ENCODE data around the gene LMNA. TPM values are rescaled to one million over a fixed set of nuclear protein-coding genes. Genes with fewer than 3 reads are reported as not detected.
"Not testable (repeated sequence)": the region's sequence is repeated elsewhere in the genome, so short reads cannot be mapped to it uniquely, and the experiment has no call there.

The LMNA gene
- total RNA-seq, 1 donor from 2014 or later = 92.7 TPM

DNA sequence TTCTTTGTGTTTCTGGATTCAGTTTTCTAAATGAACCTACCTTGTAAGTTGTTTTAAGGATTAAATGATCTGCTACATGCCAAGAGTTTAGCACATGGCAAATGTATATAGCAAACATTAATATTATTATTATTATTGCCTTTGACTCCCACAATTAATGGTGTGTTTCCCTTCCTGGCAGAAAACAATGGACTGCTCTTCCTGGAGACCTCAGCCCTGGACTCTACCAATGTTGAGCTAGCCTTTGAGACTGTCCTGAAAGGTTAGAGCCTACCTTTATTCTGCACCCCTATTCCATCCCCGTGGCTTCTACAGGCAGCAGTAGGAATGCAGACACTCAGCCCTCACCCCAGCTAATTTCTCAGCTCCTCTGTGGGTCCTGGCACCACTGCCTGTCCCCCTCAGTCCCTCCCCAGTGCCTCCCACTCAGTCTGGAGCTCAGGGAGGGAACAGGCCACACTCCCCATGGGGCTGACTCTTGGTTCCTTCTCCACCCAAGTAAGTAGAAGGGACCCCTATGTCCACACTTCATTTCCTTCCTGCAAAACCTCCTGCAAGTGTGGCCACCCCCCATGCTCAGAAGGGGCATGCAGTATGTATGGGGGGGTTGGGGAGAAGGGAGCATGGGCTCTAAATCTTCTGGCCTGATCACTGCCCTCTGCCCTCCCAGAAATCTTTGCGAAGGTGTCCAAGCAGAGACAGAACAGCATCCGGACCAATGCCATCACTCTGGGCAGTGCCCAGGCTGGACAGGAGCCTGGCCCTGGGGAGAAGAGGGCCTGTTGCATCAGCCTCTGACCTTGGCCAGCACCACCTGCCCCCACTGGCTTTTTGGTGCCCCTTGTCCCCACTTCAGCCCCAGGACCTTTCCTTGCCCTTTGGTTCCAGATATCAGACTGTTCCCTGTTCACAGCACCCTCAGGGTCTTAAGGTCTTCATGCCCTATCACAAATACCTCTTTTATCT, 44.7 kb upstream of the LMNA start:
- no peaks in the 10 kb centered on the region for H3K9me3 Mint-ChIP-seq (ENCODE audit: low read depth)
- H3K36me3 Mint-ChIP-seq (ENCODE audit: insufficient read depth) = peaks cover 9% of the 10 kb centered on the region
- TF ChIP-seq, protein P1, sequence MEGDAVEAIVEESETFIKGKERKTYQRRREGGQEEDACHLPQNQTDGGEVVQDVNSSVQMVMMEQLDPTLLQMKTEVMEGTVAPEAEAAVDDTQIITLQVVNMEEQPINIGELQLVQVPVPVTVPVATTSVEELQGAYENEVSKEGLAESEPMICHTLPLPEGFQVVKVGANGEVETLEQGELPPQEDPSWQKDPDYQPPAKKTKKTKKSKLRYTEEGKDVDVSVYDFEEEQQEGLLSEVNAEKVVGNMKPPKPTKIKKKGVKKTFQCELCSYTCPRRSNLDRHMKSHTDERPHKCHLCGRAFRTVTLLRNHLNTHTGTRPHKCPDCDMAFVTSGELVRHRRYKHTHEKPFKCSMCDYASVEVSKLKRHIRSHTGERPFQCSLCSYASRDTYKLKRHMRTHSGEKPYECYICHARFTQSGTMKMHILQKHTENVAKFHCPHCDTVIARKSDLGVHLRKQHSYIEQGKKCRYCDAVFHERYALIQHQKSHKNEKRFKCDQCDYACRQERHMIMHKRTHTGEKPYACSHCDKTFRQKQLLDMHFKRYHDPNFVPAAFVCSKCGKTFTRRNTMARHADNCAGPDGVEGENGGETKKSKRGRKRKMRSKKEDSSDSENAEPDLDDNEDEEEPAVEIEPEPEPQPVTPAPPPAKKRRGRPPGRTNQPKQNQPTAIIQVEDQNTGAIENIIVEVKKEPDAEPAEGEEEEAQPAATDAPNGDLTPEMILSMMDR (IDR thresholded peaks at IDR 0.05; ENCODE audit: unreplicated experiment) = no peak
- H3K27me3 Mint-ChIP-seq = no peaks in the 10 kb centered on the region
- no peak for DNase-seq (ENCODE audit: low spot score, unreplicated experiment)
- peaks cover 16% of the 10 kb centered on the region for H3K4me1 Mint-ChIP-seq (ENCODE audit: low read depth)
- no peak overlapping the region for H3K4me3 Mint-ChIP-seq (ENCODE audit: low read depth)
- H3K27ac Mint-ChIP-seq = peak overlapping the region; percentile 56

DNA sequence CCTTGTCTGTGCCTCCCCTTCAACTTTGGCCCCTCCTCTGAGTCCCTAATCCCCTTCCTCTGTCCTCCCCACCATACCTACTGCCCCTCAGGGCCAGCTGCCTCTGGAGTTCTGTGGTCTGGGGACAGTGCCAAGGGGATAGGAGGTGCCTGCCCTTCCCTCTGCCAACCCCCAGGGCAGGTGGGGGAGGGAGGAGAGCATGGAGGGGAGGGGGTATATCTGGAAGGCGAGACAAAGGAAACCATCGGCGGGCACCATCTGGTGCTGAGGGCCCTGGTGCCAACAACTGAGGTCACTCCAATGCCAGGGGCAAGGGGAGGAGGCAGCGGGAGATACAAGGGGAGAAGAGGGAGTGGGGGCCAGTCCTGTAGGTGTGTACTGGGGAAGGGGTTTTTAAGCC, 44.0 kb upstream of the LMNA start:
- no peaks in the 10 kb centered on the region for H3K9me3 Mint-ChIP-seq (ENCODE audit: low read depth)
- H3K27ac Mint-ChIP-seq = peak overlapping the region; percentile 56
- peaks cover 14% of the 10 kb centered on the region for H3K36me3 Mint-ChIP-seq (ENCODE audit: insufficient read depth)
- TF ChIP-seq, protein P1 (IDR thresholded peaks at IDR 0.05; ENCODE audit: unreplicated experiment) = no peak
- H3K27me3 Mint-ChIP-seq = no peaks in the 10 kb centered on the region
- H3K4me1 Mint-ChIP-seq (ENCODE audit: low read depth) = peaks cover 19% of the 10 kb centered on the region
- H3K4me3 Mint-ChIP-seq (ENCODE audit: low read depth) = no peak overlapping the region
- DNase-seq (ENCODE audit: low spot score, unreplicated experiment) = no peak

DNA sequence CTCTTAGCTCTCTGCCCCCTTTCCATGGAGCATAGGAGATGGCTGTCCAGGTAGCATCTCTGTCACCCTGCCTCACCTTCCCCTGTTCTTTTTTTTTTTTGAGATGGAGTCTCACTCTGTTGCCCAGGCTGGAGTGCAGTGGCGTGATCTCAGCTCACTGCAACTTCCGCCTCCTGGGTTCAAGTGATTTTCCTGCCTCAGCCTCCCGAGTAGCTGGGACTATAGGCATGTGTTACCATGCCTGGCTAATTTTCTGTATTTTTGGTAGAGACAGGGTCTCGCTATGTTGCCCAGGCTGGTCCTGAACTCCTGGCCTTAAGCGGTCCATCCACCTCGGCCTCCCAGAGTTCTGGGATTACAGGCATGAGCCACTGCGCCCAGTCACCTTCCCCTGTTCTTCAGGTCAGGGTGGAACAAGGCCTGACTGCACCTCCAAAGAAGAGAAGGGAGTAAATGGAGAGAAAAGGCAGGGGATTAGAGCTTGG, 43.1 kb upstream of the LMNA start:
- not testable (repeated sequence) for DNase-seq (ENCODE audit: low spot score, unreplicated experiment); H3K4me3 Mint-ChIP-seq (ENCODE audit: low read depth); H3K9me3 Mint-ChIP-seq (ENCODE audit: low read depth); H3K27me3 Mint-ChIP-seq
- Mint-ChIP-seq H3K36me3 (ENCODE audit: insufficient read depth) (peaks cover 15% of the 10 kb centered on the region), H3K27ac (peak overlapping the region; percentile 73), H3K4me1 (ENCODE audit: low read depth) (peaks cover 26% of the 10 kb centered on the region)

DNA sequence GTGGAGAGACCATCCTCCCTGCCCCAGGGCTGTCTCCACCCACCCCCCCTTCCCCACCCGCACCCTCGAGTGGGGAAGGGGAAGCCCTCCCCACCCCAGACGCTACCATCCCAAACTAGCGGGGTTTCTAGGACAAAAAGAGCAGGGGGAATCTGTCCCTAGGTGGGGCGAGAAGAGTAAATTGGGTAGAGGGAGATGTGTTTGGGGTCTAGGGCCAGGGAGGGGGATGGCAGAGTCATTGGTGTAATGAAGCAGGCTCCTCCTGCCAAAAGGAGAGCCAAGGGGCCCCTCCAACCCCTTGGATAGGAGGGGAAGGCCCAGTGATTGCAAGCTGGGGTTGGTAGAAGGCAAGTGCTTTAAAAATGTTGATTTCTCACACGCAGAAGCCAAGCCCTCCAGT, 42.3 kb upstream of the LMNA start:
- peak overlapping the region; percentile 92 for H3K27ac Mint-ChIP-seq
- TF ChIP-seq, protein P1 (IDR thresholded peaks at IDR 0.05; ENCODE audit: unreplicated experiment) = no peak
- H3K27me3 Mint-ChIP-seq = no peaks in the 10 kb centered on the region
- H3K9me3 Mint-ChIP-seq (ENCODE audit: low read depth) = no peaks in the 10 kb centered on the region
- peaks cover 17% of the 10 kb centered on the region for H3K36me3 Mint-ChIP-seq (ENCODE audit: insufficient read depth)
- no peak for DNase-seq (ENCODE audit: low spot score, unreplicated experiment)
- H3K4me3 Mint-ChIP-seq (ENCODE audit: low read depth) = no peak overlapping the region
- H3K4me1 Mint-ChIP-seq (ENCODE audit: low read depth) = peaks cover 32% of the 10 kb centered on the region

DNA sequence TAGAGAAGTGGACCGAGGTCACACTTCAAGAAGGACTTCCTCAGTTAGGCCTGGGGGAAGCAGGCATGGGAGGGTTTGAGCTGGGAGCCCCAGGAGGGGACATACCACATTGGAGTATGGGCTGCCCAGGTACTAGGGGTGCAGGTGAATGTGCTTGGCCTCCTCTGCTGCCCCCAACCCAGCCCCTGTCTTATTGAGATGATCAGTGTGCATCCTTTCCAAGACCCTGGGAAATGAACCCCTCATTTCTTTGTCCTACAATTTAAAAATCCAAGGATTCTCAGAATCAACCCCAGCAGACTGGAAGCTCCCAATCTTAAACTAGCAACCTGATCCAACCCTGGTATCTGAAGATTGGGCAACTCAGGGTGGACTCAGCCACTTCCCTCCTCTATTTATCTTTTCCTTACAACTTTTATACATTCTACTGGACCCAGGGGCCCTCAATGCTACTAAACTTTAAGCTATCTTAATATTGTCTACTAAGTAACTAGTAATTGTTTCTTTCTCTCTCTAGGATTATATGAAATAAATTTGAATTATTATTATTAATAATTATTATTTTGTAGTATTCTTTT, 41.3 kb upstream of the LMNA start:
- no peak for DNase-seq (ENCODE audit: low spot score, unreplicated experiment)
- Mint-ChIP-seq H3K27me3 (no peaks in the 10 kb centered on the region), H3K4me3 (ENCODE audit: low read depth) (no peak overlapping the region)

More for the DNA sequence above, 41.3 kb upstream of the LMNA start:
- TF ChIP-seq, protein P1 (IDR thresholded peaks at IDR 0.05; ENCODE audit: unreplicated experiment) = no peak
- H3K36me3 Mint-ChIP-seq (ENCODE audit: insufficient read depth) = peaks cover 26% of the 10 kb centered on the region
- peaks cover 41% of the 10 kb centered on the region for H3K4me1 Mint-ChIP-seq (ENCODE audit: low read depth)
- H3K9me3 Mint-ChIP-seq (ENCODE audit: low read depth) = no peaks in the 10 kb centered on the region
- H3K27ac Mint-ChIP-seq = peak overlapping the region; percentile 92
